PFSK-1 (cell line): ENCODE results near the gene RAMAC.

ENCODE experiments used
- SIN3A ChIP-seq: IDR thresholded peaks from 2 replicates; pipeline ENCODE4 v1.6.1; 2012; ENCODE audit warnings: mild to moderate bottlenecking, low read length, moderate library complexity, borderline replicate concordance; ENCODE audit not compliant: insufficient read depth
- TAF1 ChIP-seq: IDR thresholded peaks from 2 replicates; pipeline ENCODE4 v1.6.1; 2012; ENCODE audit warnings: low read length, control low read depth, borderline replicate concordance; ENCODE audit not compliant: insufficient read depth
- TF ChIP-seq, protein P1 (sequence below), 2 experiments: IDR thresholded peaks; 2 replicates each; pipeline versions ENCODE4 v1.6.1 to v1.8.0; 2011 to 2012; ENCODE audit warnings: low read depth in 2 of 2, low read length in 2 of 2, control low read depth in 1 of 2, inconsistent platforms in 1 of 2, mild to moderate bottlenecking in 1 of 2, moderate library complexity in 1 of 2; ENCODE audit not compliant: insufficient read depth in 1 of 2

DNA sequence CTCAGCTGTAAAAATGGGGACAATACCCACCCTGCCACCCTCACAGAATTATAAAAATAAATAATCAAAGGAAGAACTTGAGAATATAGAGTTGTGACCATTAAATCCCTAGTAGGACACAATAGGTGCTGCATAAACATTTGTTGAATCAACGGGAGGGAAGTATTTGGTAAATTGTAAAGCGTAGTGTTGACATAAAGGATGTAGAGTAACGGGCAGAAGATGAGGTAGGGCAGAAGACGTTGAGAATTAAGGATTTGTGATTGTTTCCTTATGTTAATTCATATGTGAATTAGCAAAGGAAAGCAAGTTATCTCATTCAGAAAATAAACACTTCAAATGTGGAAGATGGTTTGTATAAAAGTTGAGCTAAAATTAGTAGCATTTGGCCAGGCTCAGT, 7.1 kb downstream of the RAMAC start:
- TF ChIP-seq TAF1, result no peak
- no peak for TF ChIP-seq SIN3A
- TF ChIP-seq, protein P1, sequence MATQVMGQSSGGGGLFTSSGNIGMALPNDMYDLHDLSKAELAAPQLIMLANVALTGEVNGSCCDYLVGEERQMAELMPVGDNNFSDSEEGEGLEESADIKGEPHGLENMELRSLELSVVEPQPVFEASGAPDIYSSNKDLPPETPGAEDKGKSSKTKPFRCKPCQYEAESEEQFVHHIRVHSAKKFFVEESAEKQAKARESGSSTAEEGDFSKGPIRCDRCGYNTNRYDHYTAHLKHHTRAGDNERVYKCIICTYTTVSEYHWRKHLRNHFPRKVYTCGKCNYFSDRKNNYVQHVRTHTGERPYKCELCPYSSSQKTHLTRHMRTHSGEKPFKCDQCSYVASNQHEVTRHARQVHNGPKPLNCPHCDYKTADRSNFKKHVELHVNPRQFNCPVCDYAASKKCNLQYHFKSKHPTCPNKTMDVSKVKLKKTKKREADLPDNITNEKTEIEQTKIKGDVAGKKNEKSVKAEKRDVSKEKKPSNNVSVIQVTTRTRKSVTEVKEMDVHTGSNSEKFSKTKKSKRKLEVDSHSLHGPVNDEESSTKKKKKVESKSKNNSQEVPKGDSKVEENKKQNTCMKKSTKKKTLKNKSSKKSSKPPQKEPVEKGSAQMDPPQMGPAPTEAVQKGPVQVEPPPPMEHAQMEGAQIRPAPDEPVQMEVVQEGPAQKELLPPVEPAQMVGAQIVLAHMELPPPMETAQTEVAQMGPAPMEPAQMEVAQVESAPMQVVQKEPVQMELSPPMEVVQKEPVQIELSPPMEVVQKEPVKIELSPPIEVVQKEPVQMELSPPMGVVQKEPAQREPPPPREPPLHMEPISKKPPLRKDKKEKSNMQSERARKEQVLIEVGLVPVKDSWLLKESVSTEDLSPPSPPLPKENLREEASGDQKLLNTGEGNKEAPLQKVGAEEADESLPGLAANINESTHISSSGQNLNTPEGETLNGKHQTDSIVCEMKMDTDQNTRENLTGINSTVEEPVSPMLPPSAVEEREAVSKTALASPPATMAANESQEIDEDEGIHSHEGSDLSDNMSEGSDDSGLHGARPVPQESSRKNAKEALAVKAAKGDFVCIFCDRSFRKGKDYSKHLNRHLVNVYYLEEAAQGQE (IDR thresholded peaks at IDR 0.05; ENCODE audit: insufficient read depth in 1 of 2, low read depth in 2 of 2, low read length in 2 of 2), result no peak
